ELF-1 (cell line): ENCODE data around the gene TPD52L2.
"Not testable (repeated sequence)": the region's sequence is repeated elsewhere in the genome, so short reads cannot be mapped to it uniquely, and the experiment has no call there.

Source experiments
- DNase-seq: peaks from one replicate; pipeline ENCODE4 v3.0.0-alpha.2; 2016; ENCODE audit warnings: low read depth, low spot score

The TPD52L2 gene

DNA sequence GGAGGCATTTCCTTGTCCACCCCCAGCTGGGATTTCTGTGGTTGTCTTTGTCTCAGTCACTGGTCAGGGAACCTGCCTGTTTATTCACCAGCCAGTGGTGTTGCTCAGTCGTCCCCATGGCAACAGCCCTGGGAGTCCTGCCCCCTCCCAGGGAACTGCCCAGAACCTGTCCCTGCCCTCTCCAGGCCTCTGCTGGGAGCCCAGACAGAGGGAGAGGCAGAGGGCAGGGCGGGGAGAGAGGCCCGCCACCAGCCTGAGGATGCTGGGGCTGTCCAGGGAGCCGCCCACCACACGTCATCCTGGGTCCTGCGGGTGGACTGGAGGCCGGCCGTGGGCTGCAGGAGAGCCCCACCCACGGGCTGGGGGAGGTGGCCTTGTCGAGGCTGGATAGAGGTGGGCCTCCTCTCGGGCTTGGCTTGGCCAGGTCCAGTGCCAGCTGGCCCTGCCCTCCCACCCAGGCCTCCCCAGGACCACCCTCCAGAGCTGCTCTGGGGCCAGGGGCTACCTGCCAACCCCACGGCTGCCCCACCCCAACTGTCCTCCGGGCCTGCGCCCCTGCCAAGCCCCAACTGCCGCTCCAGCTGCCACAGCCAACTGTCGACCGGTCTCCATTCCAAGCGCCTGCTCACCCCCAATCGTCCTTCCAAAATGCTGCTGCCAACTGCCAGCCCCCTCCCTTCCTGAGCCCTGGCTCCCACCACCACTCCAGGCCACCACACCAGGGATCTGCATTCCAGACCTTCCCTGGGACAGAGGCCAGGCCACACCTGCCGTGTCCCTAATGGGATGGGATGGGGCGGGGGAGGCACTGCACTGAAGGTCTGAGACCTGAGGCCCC is 29.8 kb upstream of the TPD52L2 start:
- DNase-seq: peak; percentile 97

GRCh38 chr20:63836458-63837344 is 28.4 kb upstream of the TPD52L2 start:
- DNase-seq: no peak

DNA sequence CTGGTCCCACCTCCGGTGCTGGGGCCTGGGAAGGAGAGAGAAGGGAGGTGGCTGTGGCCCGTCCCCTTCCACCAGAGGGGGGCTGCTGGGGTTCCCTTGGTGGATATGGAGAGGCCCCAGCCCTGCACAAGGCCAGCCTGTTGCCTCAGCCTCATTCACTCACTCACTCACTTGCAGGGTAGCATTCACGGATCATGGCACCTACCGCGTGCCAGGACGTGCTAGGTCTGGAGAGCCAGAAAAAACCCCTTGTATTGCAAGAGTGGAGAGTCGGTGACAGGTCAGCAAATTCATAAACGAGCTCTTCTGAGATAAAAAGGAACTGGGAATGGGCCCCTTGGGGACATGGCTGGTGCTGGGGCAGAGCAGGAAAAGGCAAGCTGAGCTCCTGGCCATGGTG is 27.6 kb upstream of the TPD52L2 start:
- DNase-seq: no peak

DNA sequence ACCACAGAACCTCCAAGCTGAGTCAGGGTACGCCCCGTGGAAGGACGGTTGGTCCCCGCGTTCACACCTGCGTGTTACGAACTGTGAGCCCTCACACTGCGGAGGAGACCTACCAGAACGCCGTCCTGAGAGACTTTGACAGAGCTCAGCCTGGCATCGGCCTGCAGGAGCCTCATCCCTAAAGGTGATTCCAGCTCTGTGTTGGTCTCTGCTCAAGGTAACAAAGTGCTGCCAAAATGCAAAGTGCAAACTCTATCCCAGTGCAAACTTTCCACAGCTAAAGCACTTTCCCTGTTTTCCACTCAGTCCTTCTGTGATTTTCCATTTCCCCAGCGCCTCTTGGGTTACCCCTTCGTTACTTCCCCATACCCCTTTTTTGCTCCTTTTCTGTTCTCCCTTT is 25.4 kb upstream of the TPD52L2 start:
- no peak for DNase-seq

DNA sequence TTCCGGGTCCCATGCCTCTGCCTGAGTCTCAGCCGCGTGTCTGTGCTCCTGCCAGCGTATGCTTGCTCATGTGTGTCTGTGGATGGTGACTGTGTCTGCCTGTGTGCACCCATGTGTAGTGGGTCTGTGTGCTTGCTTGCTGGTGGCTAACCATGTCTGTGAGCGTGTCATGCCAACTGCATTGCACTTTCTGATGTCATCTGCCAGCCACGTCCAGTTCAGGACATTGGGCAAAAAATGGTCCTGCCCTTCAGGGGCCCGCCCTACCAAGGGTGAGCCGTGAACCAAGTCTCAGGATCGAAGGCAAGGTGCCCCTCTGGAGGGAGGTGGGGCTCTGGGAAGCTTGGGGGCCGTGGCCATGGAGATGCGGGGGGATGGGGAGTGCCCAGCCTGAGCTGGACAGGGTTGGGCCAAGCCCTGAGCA is 24.7 kb upstream of the TPD52L2 start:
- DNase-seq: no peak

DNA sequence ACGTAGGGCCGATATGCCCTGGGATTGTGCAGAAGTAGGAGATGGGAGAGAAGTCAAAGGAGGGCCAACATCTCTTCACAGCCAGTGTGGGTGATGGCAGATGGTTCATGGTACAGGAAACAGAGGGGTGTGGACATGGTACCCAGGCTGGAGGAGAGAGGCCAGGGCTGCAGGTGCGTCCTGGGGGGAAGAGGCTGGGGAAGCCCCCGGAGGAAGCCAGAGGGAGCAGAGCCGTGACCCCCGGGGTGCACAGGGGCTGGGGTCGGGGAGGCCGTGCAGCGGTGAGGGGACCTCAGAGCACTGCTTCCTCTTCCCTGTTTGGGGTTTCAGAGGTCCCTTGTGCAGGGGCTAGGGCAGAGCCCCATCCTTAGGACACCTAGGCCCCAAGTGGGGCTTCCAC is 22.8 kb upstream of the TPD52L2 start:
- no peak for DNase-seq

- no peak for DNase-seq
Measured at GRCh38 chr20:63843222-63843621, 21.8 kb upstream of the TPD52L2 start.

GRCh38 chr20:63843778-63844177 is 21.3 kb upstream of the TPD52L2 start:
- no peak for DNase-seq

DNA sequence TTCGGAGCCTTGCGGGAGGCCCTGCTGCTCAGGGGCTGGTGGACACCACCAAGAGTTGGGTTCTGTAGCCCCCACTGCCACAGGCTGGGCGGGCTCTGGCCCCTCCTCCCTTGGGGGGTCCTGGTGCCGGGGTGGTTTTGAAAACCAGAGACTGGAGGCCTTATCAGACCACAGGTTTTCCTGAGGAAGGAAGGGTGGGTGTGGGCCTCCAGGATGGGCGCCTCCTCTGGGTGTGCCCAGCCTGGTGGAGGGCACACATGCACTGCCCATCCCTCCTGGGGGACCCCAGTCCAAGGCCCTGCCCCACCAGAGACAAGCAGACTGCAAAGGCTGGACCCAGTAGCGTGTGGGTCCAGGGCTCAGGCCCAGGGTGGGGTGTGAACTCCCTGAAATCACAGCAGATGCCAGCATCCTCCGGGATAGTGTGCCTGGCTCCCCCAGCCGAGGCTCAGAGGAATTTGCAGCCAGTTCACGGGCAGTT is 20.5 kb upstream of the TPD52L2 start:
- no peak for DNase-seq

- peak; percentile 91 for DNase-seq
Measured at GRCh38 chr20:63846128-63846771, 18.8 kb upstream of the TPD52L2 start.

- no peak for DNase-seq
Measured at GRCh38 chr20:63846888-63847236, 18.2 kb upstream of the TPD52L2 start.

DNA sequence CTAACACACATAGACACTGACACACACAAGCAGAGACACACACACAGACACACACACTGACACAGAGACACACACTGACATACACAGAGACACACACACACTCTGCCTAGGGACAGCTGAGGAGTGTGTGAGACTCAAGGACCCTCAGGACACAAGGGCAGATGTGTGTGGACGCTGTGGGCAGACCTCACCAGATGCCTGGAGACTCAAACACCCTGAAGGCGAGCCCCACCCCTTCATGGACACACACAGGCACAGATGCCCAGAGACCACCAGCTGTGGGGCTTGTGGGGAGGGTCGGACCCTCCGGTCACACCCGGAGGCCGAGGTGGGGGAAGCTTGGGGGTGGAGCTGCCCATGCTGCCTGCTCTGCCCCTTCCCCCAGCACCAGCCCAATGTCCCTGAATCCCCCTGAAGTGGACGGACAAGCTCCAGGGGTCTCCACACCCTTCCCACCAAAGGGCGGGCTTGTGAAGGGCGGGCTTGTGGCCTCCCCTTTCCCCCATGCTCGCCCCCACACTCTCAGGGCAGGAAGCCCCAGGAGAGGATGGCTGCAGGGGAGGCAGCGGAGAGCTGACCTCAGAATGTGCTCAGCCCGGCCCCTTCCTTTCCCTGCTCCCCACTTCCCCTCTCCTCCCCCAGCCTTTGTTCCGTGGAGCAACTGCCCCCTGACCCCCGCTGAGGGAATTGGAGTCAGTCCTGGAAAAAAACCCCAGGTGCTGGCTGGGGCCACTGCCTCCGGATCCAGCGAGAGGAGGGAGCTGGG is 17.6 kb upstream of the TPD52L2 start:
- peak; percentile 39 for DNase-seq

DNA sequence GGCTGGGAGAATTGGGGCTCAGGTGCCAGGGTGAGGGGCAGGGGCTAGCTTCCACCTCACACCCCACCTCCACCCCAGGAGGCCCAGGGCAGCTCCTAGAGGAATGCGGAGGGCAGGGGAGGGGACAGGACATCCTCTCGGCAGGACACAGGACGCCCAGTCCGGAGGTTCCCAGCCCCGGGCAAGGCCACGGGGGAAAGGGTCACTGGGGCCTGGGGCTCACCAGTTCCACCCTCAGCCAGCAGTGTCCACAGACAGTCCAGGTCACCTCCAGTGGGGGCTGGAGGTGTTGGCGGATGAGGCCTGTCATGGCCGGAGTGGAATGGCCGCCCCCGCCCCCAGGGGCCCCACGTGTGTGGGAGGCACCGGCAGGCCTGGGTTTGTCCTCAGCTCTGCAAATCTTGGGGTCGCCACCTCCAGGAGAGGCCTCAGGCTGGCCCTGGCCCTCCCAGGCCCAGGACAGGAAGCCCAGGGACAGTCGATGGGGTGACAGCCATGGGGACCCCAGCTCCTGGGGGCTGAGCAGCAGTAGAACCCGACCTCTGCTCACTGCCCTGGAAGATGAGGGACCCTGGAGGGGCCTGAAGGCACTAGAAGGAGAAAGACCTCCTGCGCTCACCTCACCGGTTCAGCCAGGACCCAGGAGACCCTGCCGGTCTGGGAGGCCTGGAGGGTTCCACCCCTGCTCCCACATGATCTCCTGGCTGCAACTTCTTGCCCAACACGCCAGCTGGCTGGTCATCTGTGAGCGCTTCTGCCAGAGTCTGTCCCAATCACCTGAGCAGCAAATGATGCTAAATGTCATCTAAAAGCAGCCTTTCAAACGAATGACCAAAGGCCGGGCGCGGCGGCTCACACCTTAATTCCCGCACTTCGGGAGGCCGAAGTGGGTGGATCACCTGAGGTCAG is 16.8 kb upstream of the TPD52L2 start:
- DNase-seq: no peak

- DNase-seq: no peak
Measured at GRCh38 chr20:63850689-63851547, 14.2 kb upstream of the TPD52L2 start.

DNA sequence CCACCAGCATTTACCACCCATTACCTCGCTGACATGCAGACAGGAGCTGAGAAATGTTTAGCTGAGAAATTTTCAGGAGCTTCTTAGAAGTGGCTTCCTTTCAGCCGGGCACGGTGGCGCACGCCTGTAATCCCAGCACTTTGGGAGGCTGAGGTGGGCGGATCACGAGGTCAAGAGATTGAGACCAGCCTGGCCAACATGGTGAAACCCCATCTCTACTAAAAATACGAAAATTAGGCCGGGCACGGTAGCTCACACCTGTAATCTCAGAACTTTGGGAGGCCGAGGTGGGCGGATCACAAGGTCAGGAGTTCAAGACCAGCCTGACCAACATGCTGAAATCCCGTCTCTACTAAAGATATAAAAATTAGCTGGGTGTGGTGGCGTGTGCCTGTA is 13.5 kb upstream of the TPD52L2 start:
- DNase-seq: not testable (repeated sequence)

- DNase-seq: not testable (repeated sequence)
Measured at GRCh38 chr20:63853733-63854068, 11.4 kb upstream of the TPD52L2 start.

GRCh38 chr20:63854069-63854765 is 10.9 kb upstream of the TPD52L2 start:
- no peak for DNase-seq

GRCh38 chr20:63854766-63855362 is 10.2 kb upstream of the TPD52L2 start:
- no peak for DNase-seq
